Panc1 (cell line): ENCODE data around the gene SRD5A2. TPM values are rescaled to one million over a fixed set of nuclear protein-coding genes. Genes with fewer than 3 reads are reported as not detected.

Source experiments
- ATAC-seq: fragments of 200-7000 bp; cut with Tn5 transposase; 2 replicates; pipeline ENCODE4 v1.9.1; 2020; ENCODE audit warnings: mild to moderate bottlenecking, moderate library complexity
- BruUV-seq: library from RNA; stranded (reverse); fragments of 400-500 nt; replicated peaks from 2 replicates; lab custom pipeline; 2021; lab: Mats Ljungman, UMichigan
- CTCF ChIA-PET: fragments of 300-600 bp; sonication (Branson Sonifier 250); formaldehyde crosslinking; loops from one replicate; lab custom pipeline; 2022; ENCODE audit warnings: antibody characterized with exemption; lab: Charles Lee
- POLR2A ChIA-PET: fragments of 300-600 bp; sonication (Branson Sonifier 250); formaldehyde crosslinking; loops from one replicate; lab custom pipeline; 2022; ENCODE audit warnings: antibody characterized with exemption; lab: Charles Lee
- DNase-seq: peaks from one replicate; pipeline ENCODE4 v3.0.0-alpha.2; 2010; ENCODE audit warnings: low read depth, low spot score
- H3K27ac ChIP-seq: 2 replicates; pipeline ENCODE4 v1.5.1; 2011; ENCODE audit warnings: mild to moderate bottlenecking, low read length, inconsistent platforms
- H3K27me3 ChIP-seq: fragments of 200-500 bp; sonication (Bioruptor generic); 2 replicates; pipeline ENCODE4 v1.6.0; 2014; ENCODE audit warnings: low read length, inconsistent platforms; ENCODE audit not compliant: control insufficient read depth, insufficient read depth
- H3K36me3 ChIP-seq: fragments of 200-500 bp; sonication (Bioruptor generic); 2 replicates; pipeline ENCODE4 v1.5.1; 2014; ENCODE audit warnings: inconsistent platforms, mild to moderate bottlenecking, low read length, moderate library complexity; ENCODE audit not compliant: control insufficient read depth, insufficient read depth
- H3K4me1 ChIP-seq: 2 replicates; pipeline ENCODE4 v1.5.1; 2011; ENCODE audit warnings: inconsistent platforms, mild to moderate bottlenecking, low read length, moderate library complexity; ENCODE audit not compliant: control insufficient read depth, insufficient read depth
- H3K4me3 ChIP-seq, 2 experiments: 2 replicates each; pipeline ENCODE4 v1.5.1; 2011 to 2012; ENCODE audit warnings: low read depth in 2 of 2, low read length in 2 of 2, mild to moderate bottlenecking in 2 of 2, inconsistent platforms in 1 of 2, moderate library complexity in 1 of 2
- H3K9me3 ChIP-seq: fragments of 200-500 bp; sonication (Bioruptor generic); 2 replicates; pipeline ENCODE4 v1.5.1; 2014; ENCODE audit warnings: low read depth, mild to moderate bottlenecking, inconsistent platforms, low read length, moderate library complexity; ENCODE audit not compliant: control insufficient read depth, insufficient read depth
- POLR2AphosphoS5 ChIP-seq: IDR thresholded peaks from 2 replicates; pipeline ENCODE4 v1.6.1; 2012; ENCODE audit warnings: mild to moderate bottlenecking, low read depth, low read length, moderate library complexity
- SIN3A ChIP-seq: IDR thresholded peaks from 2 replicates; pipeline ENCODE4 v1.6.1; 2012; ENCODE audit warnings: low read depth, mild to moderate bottlenecking, low read length, moderate library complexity, borderline replicate concordance; ENCODE audit not compliant: insufficient read depth
- TCF7L2 ChIP-seq: IDR thresholded peaks from 2 replicates; pipeline ENCODE4 v1.6.1; 2011; ENCODE audit warnings: mild to moderate bottlenecking, low read depth, low read length, inconsistent platforms
- in situ Hi-C: cut with HindIII; loops from 2 replicates; pipeline ENCODE4 v1.10.0; 2016; ENCODE audit warnings: low sequenced_read_pairs, low pct_unique_long_range_greater_than_20kb
- intact Hi-C: fragments of 100-400 bp; cut with micrococcal nuclease; formaldehyde crosslinking; loops from one replicate; pipeline ENCODE4 v1.10.0; 2022; ENCODE audit not compliant: unreplicated experiment
- total RNA-seq: library from RNA; stranded (reverse); gene quantifications from one replicate; pipeline ENCODE4 v1.2.1, GENCODE V29; 2021; ENCODE audit not compliant: unreplicated experiment
- TF ChIP-seq, protein P1 (sequence below): fragments of 450-650 bp; IDR thresholded peaks from 2 replicates; pipeline ENCODE4 v1.5.1; 2017; ENCODE audit warnings: mild to moderate bottlenecking
- TF ChIP-seq, protein P2 (sequence below), 2 experiments: IDR thresholded peaks; 2 replicates each; pipeline ENCODE4 v1.6.1; 2011 to 2012; ENCODE audit warnings: low read depth in 2 of 2, control low read depth in 1 of 2, low read length in 1 of 2, mild to moderate bottlenecking in 1 of 2, moderate library complexity in 1 of 2; ENCODE audit not compliant: insufficient read depth in 1 of 2

Gene SRD5A2
- total RNA-seq, 1 experiment from 2014 or later: not detected

GRCh38 chr2:31531101-31531500 lies 49.6 kb downstream of the SRD5A2 start:
- no TSS peak for BruUV-seq
- Histone ChIP-seq H3K36me3 (no peaks in the 10 kb centered on the region), H3K27ac (no peak overlapping the region), H3K4me3 (no peak overlapping the region), H3K4me1 (no peaks in the 10 kb centered on the region), H3K27me3 (peaks cover 2% of the 10 kb centered on the region; the same call in 1 of the 2 replicates), H3K9me3 (no peaks in the 10 kb centered on the region)
- in situ Hi-C loops (no loop called here), intact Hi-C loops (no loop called here)
- no peak for TF ChIP-seq TCF7L2
- no peak for TF ChIP-seq SIN3A
- TF ChIP-seq, protein P1, sequence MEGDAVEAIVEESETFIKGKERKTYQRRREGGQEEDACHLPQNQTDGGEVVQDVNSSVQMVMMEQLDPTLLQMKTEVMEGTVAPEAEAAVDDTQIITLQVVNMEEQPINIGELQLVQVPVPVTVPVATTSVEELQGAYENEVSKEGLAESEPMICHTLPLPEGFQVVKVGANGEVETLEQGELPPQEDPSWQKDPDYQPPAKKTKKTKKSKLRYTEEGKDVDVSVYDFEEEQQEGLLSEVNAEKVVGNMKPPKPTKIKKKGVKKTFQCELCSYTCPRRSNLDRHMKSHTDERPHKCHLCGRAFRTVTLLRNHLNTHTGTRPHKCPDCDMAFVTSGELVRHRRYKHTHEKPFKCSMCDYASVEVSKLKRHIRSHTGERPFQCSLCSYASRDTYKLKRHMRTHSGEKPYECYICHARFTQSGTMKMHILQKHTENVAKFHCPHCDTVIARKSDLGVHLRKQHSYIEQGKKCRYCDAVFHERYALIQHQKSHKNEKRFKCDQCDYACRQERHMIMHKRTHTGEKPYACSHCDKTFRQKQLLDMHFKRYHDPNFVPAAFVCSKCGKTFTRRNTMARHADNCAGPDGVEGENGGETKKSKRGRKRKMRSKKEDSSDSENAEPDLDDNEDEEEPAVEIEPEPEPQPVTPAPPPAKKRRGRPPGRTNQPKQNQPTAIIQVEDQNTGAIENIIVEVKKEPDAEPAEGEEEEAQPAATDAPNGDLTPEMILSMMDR: no peak
- TF ChIP-seq POLR2AphosphoS5: no peak
- TF ChIP-seq, protein P2, sequence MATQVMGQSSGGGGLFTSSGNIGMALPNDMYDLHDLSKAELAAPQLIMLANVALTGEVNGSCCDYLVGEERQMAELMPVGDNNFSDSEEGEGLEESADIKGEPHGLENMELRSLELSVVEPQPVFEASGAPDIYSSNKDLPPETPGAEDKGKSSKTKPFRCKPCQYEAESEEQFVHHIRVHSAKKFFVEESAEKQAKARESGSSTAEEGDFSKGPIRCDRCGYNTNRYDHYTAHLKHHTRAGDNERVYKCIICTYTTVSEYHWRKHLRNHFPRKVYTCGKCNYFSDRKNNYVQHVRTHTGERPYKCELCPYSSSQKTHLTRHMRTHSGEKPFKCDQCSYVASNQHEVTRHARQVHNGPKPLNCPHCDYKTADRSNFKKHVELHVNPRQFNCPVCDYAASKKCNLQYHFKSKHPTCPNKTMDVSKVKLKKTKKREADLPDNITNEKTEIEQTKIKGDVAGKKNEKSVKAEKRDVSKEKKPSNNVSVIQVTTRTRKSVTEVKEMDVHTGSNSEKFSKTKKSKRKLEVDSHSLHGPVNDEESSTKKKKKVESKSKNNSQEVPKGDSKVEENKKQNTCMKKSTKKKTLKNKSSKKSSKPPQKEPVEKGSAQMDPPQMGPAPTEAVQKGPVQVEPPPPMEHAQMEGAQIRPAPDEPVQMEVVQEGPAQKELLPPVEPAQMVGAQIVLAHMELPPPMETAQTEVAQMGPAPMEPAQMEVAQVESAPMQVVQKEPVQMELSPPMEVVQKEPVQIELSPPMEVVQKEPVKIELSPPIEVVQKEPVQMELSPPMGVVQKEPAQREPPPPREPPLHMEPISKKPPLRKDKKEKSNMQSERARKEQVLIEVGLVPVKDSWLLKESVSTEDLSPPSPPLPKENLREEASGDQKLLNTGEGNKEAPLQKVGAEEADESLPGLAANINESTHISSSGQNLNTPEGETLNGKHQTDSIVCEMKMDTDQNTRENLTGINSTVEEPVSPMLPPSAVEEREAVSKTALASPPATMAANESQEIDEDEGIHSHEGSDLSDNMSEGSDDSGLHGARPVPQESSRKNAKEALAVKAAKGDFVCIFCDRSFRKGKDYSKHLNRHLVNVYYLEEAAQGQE (IDR thresholded peaks at IDR 0.05; ENCODE audit: insufficient read depth in 1 of 2, low read depth in 2 of 2, low read length in 1 of 2): no peak
- DNase-seq (no peak), ATAC-seq (no peak)
- ChIA-PET CTCF (no interaction called here), POLR2A (no interaction called here)

DNA sequence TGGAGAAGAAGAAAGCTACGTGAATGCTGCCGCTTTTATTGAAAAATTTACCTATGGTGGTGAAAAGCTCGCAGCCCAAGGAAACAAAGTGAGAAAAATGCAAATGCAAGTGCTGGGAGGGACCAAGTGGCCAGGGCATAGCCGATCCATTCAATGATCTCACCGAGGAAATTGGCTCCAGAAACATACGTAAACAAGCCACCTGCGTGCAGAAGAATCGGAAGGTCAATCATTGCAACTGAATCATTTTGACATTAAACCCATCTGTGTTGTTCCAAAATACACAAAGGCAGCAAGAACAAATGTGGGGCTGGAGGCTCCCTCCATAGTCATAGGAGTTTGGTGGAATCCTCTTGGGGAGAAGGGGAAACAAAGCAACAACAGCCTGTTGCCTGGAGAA lies 51.5 kb downstream of the SRD5A2 start:
- ChIA-PET POLR2A (no interaction called here), CTCF (no interaction called here)
- Histone ChIP-seq H3K27ac (no peak overlapping the region), H3K27me3 (peaks cover 2% of the 10 kb centered on the region; the same call in 1 of the 2 replicates), H3K4me3 (no peak overlapping the region), H3K36me3 (no peaks in the 10 kb centered on the region), H3K4me1 (no peaks in the 10 kb centered on the region), H3K9me3 (no peaks in the 10 kb centered on the region)
- intact Hi-C loops (loop anchor here (10.0 kb wide), 1 partner anchor 294 kb away; the partner anchor contains the start of gene EHD3), in situ Hi-C loops (no loop called here)
- BruUV-seq: no TSS peak
- ATAC-seq (no peak), DNase-seq (no peak)
- TF ChIP-seq, protein P1: no peak
- TF ChIP-seq POLR2AphosphoS5 (no peak), TCF7L2 (no peak), SIN3A (no peak)
- TF ChIP-seq, protein P2 (IDR thresholded peaks at IDR 0.05; ENCODE audit: insufficient read depth in 1 of 2, low read depth in 2 of 2, low read length in 1 of 2): no peak
